Tibial nerve (tissue), 4 donors: Measurements from ENCODE around the gene PTCRA.

ENCODE experiments used
- CTCF ChIP-seq, 5 experiments: fragments of 200-600 bp in 3 of 5; fragments of 450-650 bp in 2 of 5; sonication (generic) in 3 of 5; IDR thresholded peaks; one replicate each; pipeline ENCODE4 v1.5.1; 2016 to 2019; ENCODE audit warnings: antibody characterized with exemption in 5 of 5, mild to moderate bottlenecking in 3 of 5, moderate library complexity in 2 of 5
- EP300 ChIP-seq, 2 donors: sonication (generic); formaldehyde crosslinking; IDR thresholded peaks; one replicate each; pipeline ENCODE4 v1.6.1; 2017; ENCODE audit warnings: antibody characterized with exemption in 2 of 2, mild to moderate bottlenecking in 1 of 2
- POLR2A ChIP-seq, 2 donors: fragments of 450-650 bp; IDR thresholded peaks; one replicate each; pipeline ENCODE4 v1.6.1; 2017; ENCODE audit warnings: antibody characterized with exemption in 2 of 2, mild to moderate bottlenecking in 2 of 2, moderate library complexity in 2 of 2

GRCh38 chr6:42935322-42935721 is 19.5 kb downstream of the PTCRA start:
- TF ChIP-seq POLR2A (IDR thresholded peaks at IDR 0.05) (no peak), EP300 (IDR thresholded peaks at IDR 0.05) (no peak), CTCF (IDR thresholded peaks at IDR 0.05) (no peak)
